Tibial nerve (tissue), 4 donors: ENCODE data around the gene CRB3. TPM values are rescaled to one million over a fixed set of nuclear protein-coding genes. Genes with fewer than 3 reads are reported as not detected.

Experiments used
- DNase-seq, 2 donors: peaks; one replicate each; pipeline ENCODE4 v3.0.0-alpha.2; 2019; ENCODE audit warnings: low spot score in 2 of 2
- H3K27ac ChIP-seq, 4 donors: fragments of 200-600 bp; sonication (generic) in 3 of 4; one replicate each; pipeline ENCODE4 v1.5.1; 2017 to 2019; ENCODE audit warnings: mild to moderate bottlenecking in 1 of 4
- H3K27me3 ChIP-seq, 2 donors: fragments of 200-600 bp; sonication (generic) in 1 of 2; one replicate each; pipeline versions ENCODE4 v1.5.1 to v1.6.0; 2017 to 2019
- H3K36me3 ChIP-seq, 3 donors: fragments of 200-600 bp; sonication (generic); one replicate each; pipeline ENCODE4 v1.5.1; 2018 to 2019
- H3K4me1 ChIP-seq, 4 donors: fragments of 200-600 bp; sonication (generic) in 3 of 4; one replicate each; pipeline ENCODE4 v1.5.1; 2017 to 2019
- H3K4me3 ChIP-seq, 4 donors: fragments of 200-600 bp; sonication (generic) in 3 of 4; one replicate each; pipeline ENCODE4 v1.5.1; 2017 to 2019; ENCODE audit warnings: mild to moderate bottlenecking in 1 of 4, moderate library complexity in 1 of 4
- H3K9me3 ChIP-seq, 4 donors: fragments of 200-600 bp; sonication (generic) in 3 of 4; one replicate each; pipeline ENCODE4 v1.5.1; 2017 to 2019
- EP300 ChIP-seq, 2 donors: sonication (generic); formaldehyde crosslinking; IDR thresholded peaks; one replicate each; pipeline ENCODE4 v1.6.1; 2017; ENCODE audit warnings: antibody characterized with exemption in 2 of 2, mild to moderate bottlenecking in 1 of 2
- POLR2A ChIP-seq, 2 donors: fragments of 450-650 bp; IDR thresholded peaks; one replicate each; pipeline ENCODE4 v1.6.1; 2017; ENCODE audit warnings: antibody characterized with exemption in 2 of 2, mild to moderate bottlenecking in 2 of 2, moderate library complexity in 2 of 2
- WGBS, 2 donors: methylation state at CpG; one replicate each; pipeline ENCODE4 v1.1.5; 2018; 5-methylcytosine and 5-hydroxymethylcytosine counted together
- total RNA-seq, 4 donors: library from RNA; depleted of rRNA; stranded (reverse); fragments of >200 nt; gene quantifications; one replicate each; pipeline ENCODE4 v1.1.0, GENCODE V29; 2016
- TF ChIP-seq, protein P1 (sequence below), 5 experiments: fragments of 200-600 bp in 3 of 5; fragments of 450-650 bp in 2 of 5; sonication (generic) in 3 of 5; IDR thresholded peaks; one replicate each; pipeline ENCODE4 v1.5.1; 2016 to 2019; ENCODE audit warnings: antibody characterized with exemption in 5 of 5, mild to moderate bottlenecking in 3 of 5, moderate library complexity in 2 of 5

The CRB3 gene
- total RNA-seq, 4 donors from 2014 or later: not detected

DNA sequence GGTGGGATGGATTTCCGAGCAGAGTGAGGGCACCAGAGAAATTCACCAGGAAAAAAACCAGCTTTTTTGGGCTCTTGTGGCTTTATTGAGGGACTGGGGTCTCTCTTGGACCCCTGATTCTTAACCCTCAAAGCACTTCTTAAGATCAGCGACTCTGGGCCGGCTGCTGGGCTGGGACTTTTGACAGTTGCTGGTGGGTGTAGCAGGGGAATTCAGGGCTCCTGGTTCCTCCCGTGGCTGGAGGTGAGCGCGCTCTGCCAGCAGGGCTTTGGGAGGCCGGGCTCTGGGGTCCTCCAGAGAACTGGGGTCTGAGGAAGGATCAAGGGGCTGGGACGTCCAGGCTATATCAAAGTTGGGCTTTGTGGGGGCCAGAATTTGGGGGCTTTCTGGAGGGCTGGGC lies 3.3 kb downstream of the CRB3 start:
- Histone ChIP-seq H3K9me3 (no peaks in the 10 kb centered on the region), H3K4me3 (no peak overlapping the region), H3K27me3 (peaks cover 0 to 26% of the 10 kb centered on the region in 2 donors), H3K36me3 (no peaks in the 10 kb centered on the region), H3K4me1 (peaks cover 0 to 7% (median 2%) of the 10 kb centered on the region in 4 donors), H3K27ac (no peak overlapping the region)
- TF ChIP-seq POLR2A (IDR thresholded peaks at IDR 0.05) (no peak), EP300 (IDR thresholded peaks at IDR 0.05) (no peak)
- TF ChIP-seq, protein P1, sequence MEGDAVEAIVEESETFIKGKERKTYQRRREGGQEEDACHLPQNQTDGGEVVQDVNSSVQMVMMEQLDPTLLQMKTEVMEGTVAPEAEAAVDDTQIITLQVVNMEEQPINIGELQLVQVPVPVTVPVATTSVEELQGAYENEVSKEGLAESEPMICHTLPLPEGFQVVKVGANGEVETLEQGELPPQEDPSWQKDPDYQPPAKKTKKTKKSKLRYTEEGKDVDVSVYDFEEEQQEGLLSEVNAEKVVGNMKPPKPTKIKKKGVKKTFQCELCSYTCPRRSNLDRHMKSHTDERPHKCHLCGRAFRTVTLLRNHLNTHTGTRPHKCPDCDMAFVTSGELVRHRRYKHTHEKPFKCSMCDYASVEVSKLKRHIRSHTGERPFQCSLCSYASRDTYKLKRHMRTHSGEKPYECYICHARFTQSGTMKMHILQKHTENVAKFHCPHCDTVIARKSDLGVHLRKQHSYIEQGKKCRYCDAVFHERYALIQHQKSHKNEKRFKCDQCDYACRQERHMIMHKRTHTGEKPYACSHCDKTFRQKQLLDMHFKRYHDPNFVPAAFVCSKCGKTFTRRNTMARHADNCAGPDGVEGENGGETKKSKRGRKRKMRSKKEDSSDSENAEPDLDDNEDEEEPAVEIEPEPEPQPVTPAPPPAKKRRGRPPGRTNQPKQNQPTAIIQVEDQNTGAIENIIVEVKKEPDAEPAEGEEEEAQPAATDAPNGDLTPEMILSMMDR (IDR thresholded peaks at IDR 0.05): no peak
- 69 to 71% methylated on average over 7 to 8 of the region's 8 CpGs for WGBS, 2 donors
- no peak for DNase-seq

DNA sequence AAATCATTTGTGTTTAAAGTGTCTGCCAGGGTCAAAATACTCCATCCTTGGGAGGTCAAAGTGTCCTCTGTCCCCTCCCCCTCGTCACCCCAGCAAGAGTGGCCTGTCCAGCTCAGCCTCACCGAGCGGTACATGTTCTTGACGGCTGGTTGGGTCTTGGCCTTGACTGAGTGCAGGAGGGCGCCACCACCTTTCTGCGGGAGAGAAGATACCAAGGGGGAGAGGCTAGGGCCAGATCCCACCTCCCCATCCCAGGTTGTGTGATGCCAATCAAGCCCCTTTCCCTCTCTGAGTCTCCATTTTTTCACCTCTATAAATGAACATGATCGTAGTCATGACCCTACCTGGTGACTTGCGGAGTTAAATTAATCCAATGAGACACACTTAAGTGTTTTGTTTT lies 6.1 kb downstream of the CRB3 start:
- H3K4me1 ChIP-seq: no peaks in the 10 kb centered on the region
- TF ChIP-seq POLR2A (IDR thresholded peaks at IDR 0.05) (no peak), EP300 (IDR thresholded peaks at IDR 0.05) (no peak)
- TF ChIP-seq, protein P1 (IDR thresholded peaks at IDR 0.05): no peak
- WGBS, 2 donors: 64 to 68% methylated on average over 8 of the region's 8 CpGs
- H3K4me3 ChIP-seq: no peak overlapping the region
- no peaks in the 10 kb centered on the region for H3K9me3 ChIP-seq
- H3K27ac ChIP-seq: no peak overlapping the region
- no peaks in the 10 kb centered on the region for H3K36me3 ChIP-seq
- no peak for DNase-seq
- peaks cover 0 to 10% of the 10 kb centered on the region in 2 donors for H3K27me3 ChIP-seq

DNA sequence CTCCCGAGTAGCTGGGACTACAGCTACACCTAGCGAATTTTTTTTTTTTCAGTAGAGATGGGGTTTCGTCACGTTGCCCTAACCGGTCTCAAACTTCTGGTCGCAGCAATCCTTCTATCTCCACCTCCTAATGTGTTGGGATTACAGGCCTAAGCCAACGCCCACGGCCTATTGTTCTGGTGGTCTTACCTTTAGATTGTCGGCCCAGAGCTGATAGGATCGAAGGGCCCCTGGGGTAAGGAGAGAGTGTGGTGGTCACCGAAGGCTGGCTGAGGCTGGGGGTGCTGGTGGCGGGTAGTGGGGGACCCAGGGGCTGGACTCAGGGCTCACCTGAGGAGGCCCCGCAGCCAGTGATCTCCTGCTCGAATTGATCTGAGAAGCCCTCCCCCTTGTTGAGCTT lies 7.0 kb downstream of the CRB3 start:
- 76 to 85% methylated on average over 14 of the region's 14 CpGs for WGBS, 2 donors
- Histone ChIP-seq H3K27ac (no peak overlapping the region), H3K4me3 (no peak overlapping the region), H3K4me1 (peaks cover 0 to 7% (median 0%) of the 10 kb centered on the region in 4 donors), H3K36me3 (no peaks in the 10 kb centered on the region), H3K9me3 (no peaks in the 10 kb centered on the region), H3K27me3 (peaks cover 0 to 17% of the 10 kb centered on the region in 2 donors)
- TF ChIP-seq EP300 (IDR thresholded peaks at IDR 0.05): no peak
- TF ChIP-seq, protein P1 (IDR thresholded peaks at IDR 0.05): no peak
- TF ChIP-seq POLR2A (IDR thresholded peaks at IDR 0.05): no peak
- no peak for DNase-seq

DNA sequence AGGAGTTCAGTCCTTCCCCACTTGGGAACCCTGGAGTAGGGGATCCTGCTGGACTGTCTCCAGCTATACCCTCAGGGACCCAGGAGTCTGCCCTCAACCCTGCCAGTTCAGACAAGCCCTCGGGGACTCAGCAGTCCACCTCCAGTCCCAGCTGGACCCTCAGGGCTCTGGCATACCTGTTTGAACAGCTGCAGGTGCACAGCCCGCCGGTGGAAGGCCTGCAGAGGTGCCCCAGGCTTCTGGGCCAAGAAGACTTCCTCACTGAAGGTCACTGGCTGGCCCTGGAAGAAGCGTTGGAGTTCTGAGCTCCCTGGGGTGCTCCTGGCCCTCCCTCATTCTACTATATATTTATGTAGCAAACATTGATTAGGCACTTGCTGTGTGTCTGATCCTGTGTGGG lies 8.6 kb downstream of the CRB3 start:
- Histone ChIP-seq H3K36me3 (no peaks in the 10 kb centered on the region), H3K27me3 (peaks cover 0 to 31% of the 10 kb centered on the region in 2 donors), H3K9me3 (no peaks in the 10 kb centered on the region), H3K4me3 (no peak overlapping the region), H3K4me1 (peaks cover 0 to 18% (median 0%) of the 10 kb centered on the region in 4 donors), H3K27ac (no peak overlapping the region)
- no peak for DNase-seq
- TF ChIP-seq EP300 (IDR thresholded peaks at IDR 0.05) (no peak), POLR2A (IDR thresholded peaks at IDR 0.05) (no peak)
- TF ChIP-seq, protein P1 (IDR thresholded peaks at IDR 0.05): no peak
- WGBS, 2 donors: 67% methylated on average over 4 of the region's 4 CpGs

DNA sequence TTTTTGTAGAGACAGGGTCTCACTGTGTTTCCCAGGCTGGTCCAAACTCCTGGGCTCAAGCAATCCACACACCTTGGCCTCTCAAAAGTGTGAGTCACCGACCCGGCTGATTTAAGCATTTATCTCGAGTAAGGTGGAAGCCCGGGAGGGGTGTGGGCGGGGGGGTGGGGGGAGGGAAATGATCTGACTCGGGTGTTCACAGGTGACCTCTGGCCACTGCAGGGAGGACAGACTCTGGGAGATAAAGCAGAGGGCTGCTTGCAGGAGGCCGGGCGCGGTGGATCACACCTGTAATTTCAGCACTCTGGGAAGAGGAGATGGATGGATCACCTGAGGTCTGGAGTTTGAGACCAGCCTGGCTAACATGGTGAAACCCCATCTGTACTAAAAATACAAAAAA lies 9.6 kb downstream of the CRB3 start:
- 78 to 84% methylated on average over 9 of the region's 9 CpGs for WGBS, 2 donors

More for the DNA sequence above, 9.6 kb downstream of the CRB3 start:
- Histone ChIP-seq H3K27me3 (peaks cover 0 to 31% of the 10 kb centered on the region in 2 donors), H3K9me3 (no peaks in the 10 kb centered on the region), H3K36me3 (no peaks in the 10 kb centered on the region), H3K4me1 (peaks cover 0 to 18% (median 0%) of the 10 kb centered on the region in 4 donors), H3K4me3 (no peak overlapping the region), H3K27ac (no peak overlapping the region)
- no peak for TF ChIP-seq EP300 (IDR thresholded peaks at IDR 0.05)
- no peak for DNase-seq
